Esophagus squamous epithelium (tissue), 4 donors: ENCODE data around the gene CYB5R4.

ENCODE experiments used
- CTCF ChIP-seq, 6 experiments: fragments of 450-650 bp in 4 of 6; fragments of 200-600 bp in 2 of 6; sonication (generic) in 2 of 6; IDR thresholded peaks; one replicate each; pipeline ENCODE4 v1.5.1; 2016 to 2019; ENCODE audit warnings: antibody characterized with exemption in 6 of 6, mild to moderate bottlenecking in 4 of 6, moderate library complexity in 4 of 6
- POLR2A ChIP-seq, 4 donors: fragments of 450-650 bp; IDR thresholded peaks; one replicate each; pipeline ENCODE4 v1.6.1; 2017; ENCODE audit warnings: antibody characterized with exemption in 4 of 4, mild to moderate bottlenecking in 4 of 4, moderate library complexity in 3 of 4

GRCh38 chr6:83911278-83911677 is 51.8 kb downstream of the CYB5R4 start:
- no peak for TF ChIP-seq CTCF (IDR thresholded peaks at IDR 0.05)
- TF ChIP-seq POLR2A (IDR thresholded peaks at IDR 0.05) = no peak
